HEK293T (cell line): ENCODE measurements around the gene NEMP2.

Source experiments
- CTCF ChIA-PET: fragments of 350-600 bp; formaldehyde crosslinking; extraction: SDS; loops from one replicate; lab custom pipeline; 2021; ENCODE audit warnings: antibody characterized with exemption, inconsistent platforms; lab: Yijun Ruan, JAX
- POLR2A ChIA-PET: fragments of 350-600 bp; formaldehyde crosslinking; extraction: SDS; loops from one replicate; lab custom pipeline; 2020; ENCODE audit warnings: antibody characterized with exemption, inconsistent platforms; lab: Yijun Ruan, JAX
- DNase-seq: peaks from one replicate; pipeline ENCODE4 v3.0.0; 2012; ENCODE audit warnings: mixed read lengths; ENCODE audit errors: extremely low spot score
- ARNT ChIP-seq: fragments of 450-650 bp; IDR thresholded peaks from 2 replicates; pipeline ENCODE4 v1.6.1; 2017; ENCODE audit warnings: mild to moderate bottlenecking
- BHLHE40 ChIP-seq: fragments of 450-650 bp; IDR thresholded peaks from 2 replicates; pipeline ENCODE4 v1.6.1; 2016; ENCODE audit warnings: mild to moderate bottlenecking, moderate library complexity, borderline replicate concordance
- CTBP1 ChIP-seq: fragments of 450-650 bp; IDR thresholded peaks from 2 replicates; pipeline ENCODE4 v1.6.1; 2016; ENCODE audit warnings: borderline replicate concordance
- ELF4 ChIP-seq: fragments of 450-650 bp; IDR thresholded peaks from 2 replicates; pipeline ENCODE4 v1.6.1; 2017; ENCODE audit warnings: antibody characterized with exemption
- FOXA1 ChIP-seq: fragments of 450-650 bp; IDR thresholded peaks from 2 replicates; pipeline ENCODE4 v1.6.1; 2016; ENCODE audit warnings: mild to moderate bottlenecking
- FOXK2 ChIP-seq: fragments of 450-650 bp; IDR thresholded peaks from 2 replicates; pipeline ENCODE4 v1.6.1; 2016; ENCODE audit warnings: mild to moderate bottlenecking
- FOXM1 ChIP-seq: fragments of 450-650 bp; IDR thresholded peaks from 2 replicates; pipeline ENCODE4 v1.6.1; 2017; ENCODE audit warnings: mild to moderate bottlenecking, borderline replicate concordance
- HDGF ChIP-seq: fragments of 450-650 bp; IDR thresholded peaks from 2 replicates; pipeline ENCODE4 v1.6.1; 2017; ENCODE audit warnings: antibody characterized with exemption, borderline replicate concordance
- L3MBTL2 ChIP-seq: fragments of 450-650 bp; conservative IDR thresholded peaks from 2 replicates; pipeline ENCODE4 v1.6.1; 2016; ENCODE audit warnings: mild to moderate bottlenecking
- LEF1 ChIP-seq: fragments of 450-650 bp; IDR thresholded peaks from 2 replicates; pipeline ENCODE4 v1.6.1; 2017; ENCODE audit warnings: mild to moderate bottlenecking, borderline replicate concordance
- NFRKB ChIP-seq: fragments of 450-650 bp; IDR thresholded peaks from 2 replicates; pipeline ENCODE4 v1.6.1; 2016; ENCODE audit warnings: mild to moderate bottlenecking, moderate library complexity
- SP1 ChIP-seq: fragments of 450-650 bp; IDR thresholded peaks from 2 replicates; pipeline ENCODE4 v1.6.1; 2017
- SUZ12 ChIP-seq: fragments of 450-650 bp; IDR thresholded peaks from 2 replicates; pipeline ENCODE4 v1.6.1; 2016; ENCODE audit warnings: mild to moderate bottlenecking
- TARDBP ChIP-seq: fragments of 450-650 bp; IDR thresholded peaks from 2 replicates; pipeline ENCODE4 v1.6.1; 2016
- ZNF384 ChIP-seq: fragments of 450-650 bp; IDR thresholded peaks from 2 replicates; pipeline ENCODE4 v1.6.1; 2016
- TF ChIP-seq, protein P1 (sequence below): fragments of 450-650 bp; IDR thresholded peaks from 2 replicates; pipeline ENCODE4 v1.6.1; 2016

NEMP2 gene

DNA sequence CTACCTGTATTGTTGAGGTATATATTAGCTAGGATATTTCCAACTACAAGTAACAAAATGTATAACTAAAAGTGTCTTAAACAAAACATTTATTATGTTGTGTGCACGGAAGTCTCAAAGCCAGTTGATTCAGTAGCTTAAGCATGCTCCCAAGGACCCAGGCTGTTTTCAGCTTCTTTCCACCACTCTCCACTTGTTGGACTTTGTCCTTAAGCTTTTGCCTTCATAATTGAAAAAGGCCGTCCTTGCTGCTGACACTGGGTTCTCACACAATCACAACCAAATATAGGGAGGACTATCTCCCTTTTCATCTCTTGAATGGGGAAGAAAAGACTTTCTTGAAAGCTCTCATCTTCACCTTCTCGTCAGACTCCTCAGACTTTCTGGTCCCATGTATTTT lies 12.2 kb upstream of the NEMP2 start:
- ChIA-PET POLR2A (interaction anchor here (1.1 kb wide), 1 partner anchor 12 kb away, joined by 4 read pairs; the partner anchor contains the start of gene NEMP2), CTCF (no interaction called here)
- DNase-seq: no peak
- TF ChIP-seq FOXK2 (no peak), CTBP1 (no peak), ARNT (no peak), NFRKB (no peak), ELF4 (no peak), L3MBTL2 (no peak), ZNF384 (no peak), SUZ12 (no peak), TARDBP (no peak), SP1 (no peak), FOXA1 (no peak), FOXM1 (no peak), LEF1 (no peak), HDGF (no peak), BHLHE40 (no peak)
- TF ChIP-seq, protein P1, sequence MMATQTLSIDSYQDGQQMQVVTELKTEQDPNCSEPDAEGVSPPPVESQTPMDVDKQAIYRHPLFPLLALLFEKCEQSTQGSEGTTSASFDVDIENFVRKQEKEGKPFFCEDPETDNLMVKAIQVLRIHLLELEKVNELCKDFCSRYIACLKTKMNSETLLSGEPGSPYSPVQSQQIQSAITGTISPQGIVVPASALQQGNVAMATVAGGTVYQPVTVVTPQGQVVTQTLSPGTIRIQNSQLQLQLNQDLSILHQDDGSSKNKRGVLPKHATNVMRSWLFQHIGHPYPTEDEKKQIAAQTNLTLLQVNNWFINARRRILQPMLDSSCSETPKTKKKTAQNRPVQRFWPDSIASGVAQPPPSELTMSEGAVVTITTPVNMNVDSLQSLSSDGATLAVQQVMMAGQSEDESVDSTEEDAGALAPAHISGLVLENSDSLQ: no peak

DNA sequence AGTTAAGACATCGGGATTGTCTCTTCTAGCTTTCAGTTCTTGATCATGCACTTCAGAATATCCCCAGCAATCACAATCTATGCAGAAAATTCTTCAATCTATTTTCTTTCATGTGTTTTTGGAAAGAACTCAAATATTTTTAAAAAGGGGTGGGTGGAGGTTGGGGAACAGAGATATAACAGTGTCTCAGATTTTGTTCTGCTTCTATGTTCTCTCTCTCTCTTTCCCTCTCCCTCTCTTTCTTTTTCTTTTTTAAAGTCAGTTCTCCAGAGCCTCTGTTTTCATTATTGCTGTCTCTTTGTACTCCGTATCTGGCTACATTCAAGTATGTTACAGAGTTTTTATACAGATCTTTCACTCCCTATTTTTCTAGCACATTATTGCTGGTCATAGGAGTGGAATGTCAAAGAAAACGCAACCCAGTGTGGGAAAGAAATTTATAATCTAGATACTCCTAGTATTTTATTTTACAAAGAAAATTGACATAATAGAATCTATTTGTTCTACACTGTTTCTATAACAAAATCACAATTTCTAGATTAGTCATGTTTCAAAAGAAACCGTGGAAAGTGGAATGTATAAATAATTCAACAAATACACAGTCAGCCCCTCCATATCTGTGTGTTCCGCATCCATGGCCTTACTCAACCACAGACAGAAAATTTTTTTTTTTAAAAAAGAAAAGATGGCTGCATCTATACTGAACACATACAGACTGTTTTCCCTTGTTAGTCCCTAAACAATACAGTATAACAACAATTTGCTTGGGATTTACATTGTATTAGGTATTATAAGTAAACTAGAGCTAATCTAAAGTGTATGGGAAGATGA lies 11.2 kb upstream of the NEMP2 start:
- no peak for DNase-seq
- CTCF ChIA-PET: no interaction called here
- POLR2A ChIA-PET: interaction anchor here (1.1 kb wide), 1 partner anchor 11 kb away, joined by 4 read pairs; the partner anchor contains the start of gene NEMP2
- TF ChIP-seq FOXM1 (no peak), FOXK2 (no peak), NFRKB (no peak), LEF1 (no peak), L3MBTL2 (no peak), ZNF384 (no peak), SP1 (no peak), CTBP1 (no peak), BHLHE40 (no peak), HDGF (no peak), ELF4 (no peak)
- TF ChIP-seq, protein P1: no peak

DNA sequence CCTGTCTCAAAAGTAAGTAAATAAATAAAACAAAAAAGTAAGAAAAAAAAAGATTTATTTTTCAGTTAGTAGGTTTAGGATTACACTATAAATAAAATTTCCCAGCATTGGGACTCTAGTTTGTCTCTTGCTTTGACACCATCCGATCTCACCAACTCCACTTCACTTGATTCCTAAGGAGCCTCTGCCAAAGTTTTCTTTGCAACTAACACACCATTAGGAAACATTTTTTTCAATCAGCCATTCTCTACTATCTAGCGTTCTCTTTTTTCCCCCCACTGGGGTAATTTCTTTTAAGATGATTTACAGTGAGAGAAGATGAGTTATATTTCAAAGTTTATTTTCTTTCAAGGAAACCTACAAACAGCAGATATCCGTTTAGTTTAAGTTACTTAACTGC lies 10.6 kb upstream of the NEMP2 start:
- CTCF ChIA-PET: interaction anchor here (0.7 kb wide), 1 partner anchor 15 kb away, joined by 5 read pairs; no protein-coding TSS in a partner anchor
- POLR2A ChIA-PET: no interaction called here
- DNase-seq: no peak
- TF ChIP-seq SP1 (no peak), FOXA1 (no peak), NFRKB (no peak), HDGF (no peak), ELF4 (no peak), SUZ12 (no peak), FOXM1 (no peak)
- TF ChIP-seq, protein P1: no peak

DNA sequence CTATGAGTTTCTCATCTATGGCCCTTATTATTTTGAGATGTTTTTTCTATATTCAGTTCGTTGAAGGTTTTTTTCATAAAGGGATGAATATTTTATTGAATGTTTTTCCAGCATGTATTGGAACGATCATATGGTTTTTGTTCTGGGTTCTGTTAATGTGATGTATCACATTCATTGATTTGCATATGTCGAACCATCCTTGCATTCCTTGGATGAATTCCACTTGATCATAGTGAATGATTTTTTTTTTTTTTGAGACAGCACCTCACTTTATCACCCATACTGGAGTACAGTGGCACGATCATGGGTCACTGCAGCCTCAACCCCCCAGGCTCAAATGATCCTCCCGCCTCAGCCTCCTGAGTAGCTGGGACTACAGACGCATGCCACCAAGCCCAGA lies 5.5 kb upstream of the NEMP2 start:
- no peak for DNase-seq
- TF ChIP-seq SP1 (no peak), BHLHE40 (no peak)
- ChIA-PET POLR2A (no interaction called here), CTCF (no interaction called here)

DNA sequence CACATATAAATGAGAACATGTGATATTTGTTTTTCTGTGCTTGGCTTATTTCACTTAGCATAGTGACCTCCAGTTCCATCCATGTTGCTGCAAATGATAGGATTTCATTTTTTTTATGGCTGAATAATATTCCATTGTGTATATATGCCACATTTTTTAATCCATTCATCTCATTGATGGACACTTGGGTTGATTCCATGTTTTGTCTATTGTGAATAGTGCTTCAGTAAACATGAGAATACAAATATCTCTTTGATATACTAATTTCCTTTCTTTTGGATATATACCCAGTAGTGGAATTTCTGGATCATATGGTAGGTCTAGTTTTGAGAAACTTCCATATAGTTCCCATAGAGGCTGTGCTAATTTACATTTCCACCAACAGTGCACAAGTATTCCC lies 3.7 kb upstream of the NEMP2 start:
- TF ChIP-seq CTBP1: no peak
- no peak for TF ChIP-seq FOXK2
- TF ChIP-seq LEF1: no peak
- no peak for TF ChIP-seq L3MBTL2
- no peak for TF ChIP-seq SUZ12
- TF ChIP-seq FOXA1: no peak
- no peak for TF ChIP-seq ARNT
- TF ChIP-seq BHLHE40: no peak
- TF ChIP-seq NFRKB: no peak
- TF ChIP-seq TARDBP: no peak
- TF ChIP-seq ELF4: no peak
- no peak for TF ChIP-seq FOXM1
- TF ChIP-seq ZNF384: no peak
- no peak for TF ChIP-seq SP1
- TF ChIP-seq, protein P1: no peak
- no peak for TF ChIP-seq HDGF
- DNase-seq: no peak
- ChIA-PET CTCF (interaction anchor here (0.8 kb wide), 1 partner anchor 50 kb away, joined by 3 read pairs; no protein-coding TSS in a partner anchor), POLR2A (no interaction called here)
